ENCODE results near the gene MAP7D2.

MAP7D2 gene

DNA sequence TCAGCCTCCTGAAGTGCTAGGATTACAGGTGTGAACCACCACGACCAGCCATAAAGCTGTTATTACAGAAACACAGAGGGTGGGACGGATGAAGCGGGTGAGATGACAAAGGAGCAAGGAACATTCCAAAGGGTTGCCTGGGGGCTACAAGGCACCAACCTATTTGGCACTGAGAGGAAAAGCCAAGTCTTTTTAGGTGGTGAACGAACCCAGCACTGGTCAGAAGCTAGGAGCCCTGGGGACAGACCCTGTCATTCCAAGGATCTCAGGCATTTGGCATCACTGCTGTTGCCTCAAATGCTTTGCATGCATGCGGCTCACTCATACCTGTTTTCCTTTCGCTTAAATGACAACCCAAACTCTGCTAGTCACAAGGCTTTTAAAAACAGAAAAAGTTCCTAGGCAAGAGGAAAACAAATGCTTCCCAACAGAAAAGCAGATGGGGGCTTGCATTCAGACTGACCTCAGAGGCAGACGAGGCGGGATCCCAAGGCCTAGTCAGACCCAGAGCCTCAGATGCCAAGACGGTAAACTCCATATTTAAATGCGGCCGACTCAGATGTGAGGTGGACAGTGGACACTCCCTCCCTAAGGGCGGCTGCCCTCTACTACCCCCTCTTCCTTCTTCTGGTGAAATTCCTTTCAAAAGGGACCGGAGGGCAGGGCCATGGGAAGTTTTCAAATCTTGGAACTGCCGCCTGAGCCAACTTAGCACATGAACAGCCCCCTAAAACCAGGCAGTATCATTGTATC, 4.5 kb downstream of the MAP7D2 start:
- DNase-seq, result no peak

DNA sequence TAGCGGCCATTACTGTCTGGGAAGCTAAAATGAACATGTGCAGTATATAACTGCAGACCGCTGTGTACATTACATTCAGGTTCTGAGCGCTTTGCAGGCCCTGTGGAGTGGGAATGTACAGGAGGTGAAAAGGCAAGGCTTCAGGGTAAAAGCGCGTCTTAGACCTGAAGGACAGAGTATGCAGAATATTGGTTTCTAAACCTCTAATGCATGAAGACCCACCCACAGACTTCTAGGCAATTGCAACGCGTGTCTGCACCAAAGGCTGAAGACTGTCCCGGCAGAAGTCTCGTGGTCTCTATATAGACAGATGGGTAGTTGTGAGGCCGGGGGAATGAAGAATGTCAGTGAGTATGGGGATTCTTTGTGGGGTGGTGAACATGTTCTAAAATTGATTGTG, 5.4 kb downstream of the MAP7D2 start:
- DNase-seq, result no peak

GRCh38 chrX:20101934-20102581, 14.6 kb downstream of the MAP7D2 start:
- DNase-seq, result no peak

- DNase-seq, result no peak
Measured at GRCh38 chrX:20091499-20091898, 25.2 kb downstream of the MAP7D2 start.

- DNase-seq, result no peak
Measured at GRCh38 chrX:20089845-20090244, 26.9 kb downstream of the MAP7D2 start.

DNA sequence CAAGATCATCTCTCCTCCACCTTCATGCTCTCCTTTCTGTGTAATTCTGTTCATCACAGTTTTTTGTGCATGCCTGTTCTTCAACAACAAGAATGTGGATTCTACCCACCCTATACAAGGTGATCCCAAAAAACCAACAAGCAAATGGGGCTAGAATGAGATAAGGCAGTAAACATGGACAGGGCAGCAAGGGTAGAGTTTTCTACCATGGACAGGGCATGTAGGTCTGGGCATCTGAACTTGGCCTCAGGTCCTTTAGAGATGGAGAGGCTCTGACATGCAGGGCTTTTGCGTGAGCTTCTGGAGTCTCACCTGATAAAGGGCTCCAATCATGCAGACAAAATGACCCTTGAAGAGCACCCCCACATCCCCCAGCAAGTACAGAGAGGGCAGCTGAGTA, 36.4 kb downstream of the MAP7D2 start:
- no peak for DNase-seq

DNA sequence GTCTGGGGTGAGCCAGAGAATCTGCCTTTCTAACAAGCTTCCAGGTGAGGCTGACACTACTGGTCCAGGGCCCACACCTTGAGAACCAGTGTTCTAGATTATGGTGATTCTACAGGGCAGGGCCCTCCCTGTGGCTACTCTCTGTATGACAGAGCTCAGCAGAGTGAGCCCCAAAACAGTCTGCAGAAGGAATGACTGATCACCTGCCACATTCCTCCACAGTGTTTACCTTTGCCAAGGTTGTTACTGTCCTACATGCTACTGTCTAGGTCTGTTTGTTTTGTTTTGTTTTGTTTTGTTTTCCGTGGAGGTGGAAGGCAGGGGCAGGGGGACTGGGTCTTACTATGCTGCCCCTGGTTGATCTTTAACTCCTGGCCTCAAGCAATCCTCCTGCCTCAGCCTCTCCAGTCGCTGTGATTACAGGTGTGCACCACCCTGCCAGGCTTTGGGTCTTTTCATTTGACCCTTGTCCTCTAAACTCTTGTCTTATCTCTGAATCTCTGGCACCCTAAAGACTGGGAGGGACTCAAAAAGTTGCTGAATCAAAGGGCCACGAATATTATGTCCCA, 45.1 kb downstream of the MAP7D2 start:
- DNase-seq, result no peak

DNA sequence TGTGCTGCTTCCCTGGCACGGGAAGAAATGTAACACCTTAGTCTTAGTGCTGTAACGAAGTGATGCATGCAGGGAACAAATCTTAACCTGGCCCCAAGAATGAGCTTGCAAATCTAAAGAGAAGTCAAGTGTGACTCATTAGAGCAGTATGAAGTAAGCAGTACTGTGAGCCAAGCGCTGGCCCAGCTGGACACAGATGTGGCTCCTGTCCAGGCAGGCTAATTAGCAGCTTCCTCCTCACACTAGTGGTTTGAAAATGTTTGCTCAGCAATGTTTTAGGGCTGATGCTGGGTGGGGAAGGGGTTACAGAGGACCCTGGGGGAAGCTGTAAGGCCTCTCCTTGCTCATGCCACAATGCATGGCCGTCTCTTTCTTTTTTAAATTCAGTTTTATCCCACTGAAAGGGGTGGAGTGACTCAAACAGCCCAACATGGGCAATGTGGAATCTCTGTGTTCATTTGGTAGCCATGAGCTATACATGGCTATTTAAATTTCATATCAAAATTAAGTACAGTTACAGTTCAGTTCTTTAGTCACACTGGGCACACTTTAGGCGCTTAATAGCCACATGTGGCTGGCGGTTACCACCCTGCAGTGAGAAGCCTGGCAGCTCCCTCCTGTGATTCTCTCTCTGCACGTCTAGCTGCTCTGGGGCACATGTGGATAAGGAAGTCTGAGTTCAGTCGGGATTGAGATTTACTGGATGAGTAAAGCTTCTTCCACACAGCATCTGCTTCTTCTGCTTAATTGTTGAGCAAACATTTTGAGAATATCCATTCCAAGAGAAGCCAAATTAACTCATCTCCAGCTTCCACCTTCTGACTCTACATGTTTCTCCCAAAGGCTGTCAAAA, 48.8 kb downstream of the MAP7D2 start:
- no peak for DNase-seq

- no peak for DNase-seq
Measured at GRCh38 chrX:20066968-20067708, 49.6 kb downstream of the MAP7D2 start.

DNA sequence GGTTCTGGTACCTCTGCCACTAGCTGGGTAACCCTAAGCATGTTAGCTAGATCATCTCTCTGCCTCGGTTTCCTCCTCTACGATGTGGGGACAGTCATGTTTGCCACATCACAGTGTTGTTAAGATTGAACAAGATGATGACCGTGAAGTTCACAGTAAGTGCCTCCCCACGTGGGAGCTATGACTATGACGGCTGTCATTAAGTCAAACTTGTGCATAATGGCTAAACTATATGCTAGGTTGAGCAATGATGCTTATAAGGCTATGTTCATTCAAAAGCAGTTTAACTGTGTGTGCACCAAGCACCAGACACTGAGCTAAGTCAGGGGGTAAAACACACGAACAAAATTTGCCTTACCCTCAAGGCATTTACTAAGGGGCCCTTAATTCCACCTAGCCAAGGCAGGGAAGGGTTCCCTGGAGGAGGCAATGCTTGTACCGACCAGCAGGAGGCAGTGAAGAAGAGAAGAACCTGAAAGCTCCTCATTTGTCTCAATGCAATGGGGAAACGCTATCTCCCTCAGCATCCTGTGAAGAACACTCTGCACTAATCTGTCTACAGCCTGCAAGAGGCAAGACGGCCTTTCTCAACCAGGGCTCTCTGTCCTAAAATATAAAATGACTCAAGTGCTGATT, 52.9 kb downstream of the MAP7D2 start:
- DNase-seq, result no peak

GRCh38 chrX:20063153-20063552, 53.6 kb downstream of the MAP7D2 start:
- no peak for DNase-seq

GRCh38 chrX:20061855-20062254, 54.9 kb downstream of the MAP7D2 start:
- peak; percentile 34 for DNase-seq

DNA sequence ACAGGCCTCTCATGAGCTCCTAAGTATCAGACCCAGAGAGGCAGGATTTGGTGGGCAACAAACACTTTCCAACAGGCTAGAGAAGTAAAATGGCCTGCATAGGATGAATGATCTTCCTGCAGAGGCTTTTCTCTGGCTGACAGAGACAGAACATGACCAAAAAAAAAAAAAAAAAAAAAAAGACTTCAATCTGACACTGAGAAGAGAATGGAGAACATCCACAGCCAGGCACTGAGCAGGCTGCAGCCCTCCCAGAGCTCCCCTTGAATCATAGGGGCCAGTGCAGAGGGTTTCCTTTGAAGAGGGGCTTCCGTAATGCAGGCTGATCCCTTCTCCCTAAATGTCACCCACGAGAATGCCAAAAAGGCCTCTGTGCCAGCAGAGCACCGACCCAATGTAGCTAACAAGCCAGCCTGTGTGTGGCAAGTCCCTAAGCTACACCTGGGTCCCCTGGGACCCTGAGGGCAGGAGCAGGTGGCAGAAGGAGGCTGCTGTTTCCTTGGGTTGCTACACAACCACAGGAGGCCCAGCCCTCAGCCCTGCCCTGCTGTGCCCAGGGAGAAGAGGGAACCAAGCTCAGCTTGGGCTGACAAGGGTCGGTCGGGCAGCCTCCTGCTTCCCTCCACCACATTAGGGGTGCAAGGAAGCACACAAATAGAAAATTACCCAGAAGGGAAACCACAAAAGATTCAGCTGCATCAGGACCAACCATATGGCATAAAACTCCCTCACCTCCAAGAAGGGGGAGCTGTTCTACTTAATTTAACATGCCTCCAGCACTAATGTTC, 55.6 kb downstream of the MAP7D2 start:
- peak; percentile 44 for DNase-seq

DNA sequence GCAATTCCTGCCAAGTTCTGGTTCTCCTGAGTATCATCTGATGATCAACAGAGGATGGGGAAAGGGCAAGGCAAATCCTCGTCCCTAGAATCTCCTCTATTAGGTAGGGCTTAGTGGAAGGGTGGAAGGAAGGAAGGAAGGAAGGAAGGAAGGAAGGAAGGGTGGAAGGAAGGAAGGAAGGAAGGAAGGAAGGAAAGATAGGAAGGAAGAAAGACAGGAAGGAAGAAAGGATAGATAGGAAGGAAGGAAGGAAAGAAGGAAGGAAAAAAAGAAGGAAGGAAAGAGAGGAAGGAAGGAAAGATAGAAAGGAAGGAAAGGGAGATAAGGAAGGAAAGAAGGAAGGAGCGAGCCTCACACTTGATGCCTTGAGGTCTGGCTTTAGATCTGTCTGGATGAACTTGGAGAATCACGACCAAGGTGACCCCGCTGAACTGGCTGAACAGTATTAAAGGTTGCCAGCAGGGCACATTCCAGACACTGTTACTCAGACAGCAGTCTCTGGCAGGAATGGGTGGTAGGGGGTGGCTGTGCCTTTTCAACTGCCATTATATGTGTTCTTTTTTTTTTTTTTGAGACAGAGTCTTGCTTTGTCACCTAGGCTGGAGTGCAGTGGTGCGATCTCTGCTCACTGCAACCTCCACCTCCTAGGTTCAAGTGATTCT, 57.1 kb downstream of the MAP7D2 start:
- DNase-seq, result no peak

DNA sequence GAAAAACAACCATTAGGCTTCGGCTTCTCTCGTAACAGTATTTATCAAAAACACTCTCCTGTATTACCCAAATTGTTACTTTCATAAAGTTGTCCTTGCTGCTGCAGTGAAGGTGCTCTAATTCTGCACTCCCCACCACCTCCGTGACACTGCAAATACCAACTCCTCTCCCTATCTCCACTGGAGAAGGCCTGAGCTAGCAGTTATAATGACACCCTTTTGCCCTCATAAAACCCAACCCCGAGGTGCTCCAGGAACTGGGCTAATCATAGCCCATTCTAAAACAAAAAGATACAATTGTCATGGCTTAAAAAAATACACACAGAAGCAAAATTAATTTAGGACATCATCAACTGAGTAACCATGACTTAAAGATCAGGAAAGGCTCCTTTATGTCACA, 59.2 kb downstream of the MAP7D2 start:
- no peak for DNase-seq

DNA sequence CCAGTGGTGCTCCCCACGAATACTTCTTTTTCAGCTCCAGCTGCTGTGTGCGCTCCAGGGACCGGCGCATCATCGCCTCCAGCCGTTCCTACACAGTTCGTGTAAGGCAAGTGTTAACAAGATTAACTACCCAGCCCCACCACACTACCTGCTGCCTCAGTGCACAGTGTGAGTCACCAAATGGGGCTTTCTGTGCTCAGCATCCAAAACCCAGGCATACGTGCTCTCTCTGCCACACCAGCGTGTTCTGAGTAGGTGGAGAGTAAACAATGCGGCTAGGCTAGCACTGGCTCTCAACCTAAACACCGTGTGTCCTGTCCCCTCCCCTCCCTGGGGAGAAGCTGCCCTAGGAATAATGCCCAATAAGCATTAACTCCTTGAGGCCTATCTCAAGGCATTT, 60.0 kb downstream of the MAP7D2 start:
- peak; percentile 18 for DNase-seq

GRCh38 chrX:20053537-20053936, 63.2 kb downstream of the MAP7D2 start:
- DNase-seq, result no peak

DNA sequence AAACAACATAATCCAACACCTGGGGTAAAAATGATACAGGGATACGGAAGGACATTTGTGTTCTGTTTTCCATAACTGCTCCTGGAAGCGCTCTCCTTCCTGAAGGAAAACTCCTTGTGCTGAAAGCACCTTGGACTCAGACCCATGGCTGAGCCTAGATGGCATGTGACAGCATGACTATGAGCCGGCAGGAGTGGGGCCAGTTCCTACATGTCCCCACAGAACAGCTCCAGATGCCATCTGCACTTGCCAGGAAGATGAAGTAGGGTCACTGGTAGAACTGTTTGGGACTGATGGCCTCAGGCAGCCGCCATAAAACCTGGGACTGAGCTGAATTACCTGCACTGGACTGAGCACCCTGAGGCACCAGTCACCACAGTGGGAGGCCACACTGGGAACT, 69.8 kb downstream of the MAP7D2 start:
- peak; percentile 39 for DNase-seq

- DNase-seq, result peak; percentile 48
Measured at GRCh38 chrX:20046223-20046622, 70.5 kb downstream of the MAP7D2 start.

DNA sequence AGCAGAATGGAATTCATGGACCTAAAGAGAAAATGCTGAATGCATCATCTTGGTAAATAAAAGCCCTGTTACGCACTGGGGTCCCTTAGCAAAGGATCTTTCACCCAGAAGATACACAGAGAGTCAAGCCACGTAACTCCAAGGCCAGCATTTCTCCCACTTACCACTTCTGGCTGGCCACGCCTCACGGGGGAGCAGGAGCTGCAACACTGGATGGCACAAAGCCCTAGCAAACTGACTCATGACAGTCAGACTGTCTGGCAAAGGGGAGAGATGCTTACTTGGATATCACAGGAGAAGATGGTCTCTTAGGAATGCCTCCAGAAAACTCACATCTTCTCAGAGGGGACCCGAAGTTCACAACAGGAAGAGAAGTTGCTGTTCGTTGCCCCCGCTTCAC, 74.5 kb downstream of the MAP7D2 start:
- no peak for DNase-seq

DNA sequence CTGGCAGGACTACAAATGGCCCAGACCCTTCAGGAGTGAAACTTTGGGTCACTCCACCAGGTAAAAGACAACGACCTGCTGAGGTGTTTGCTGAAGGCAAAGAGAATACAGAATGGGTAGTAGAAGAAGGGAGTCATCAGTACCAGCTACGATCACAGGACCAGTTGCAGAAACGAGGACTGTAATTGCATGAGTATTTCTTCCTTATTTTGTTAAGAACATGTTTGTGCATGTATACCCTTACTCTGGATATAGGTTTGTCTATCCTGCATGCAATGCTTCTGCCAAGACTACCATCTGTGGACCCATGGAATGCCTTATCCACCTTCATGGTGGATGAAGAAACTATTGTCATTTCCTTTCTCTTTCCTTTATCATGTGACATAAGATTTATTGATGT, 77.7 kb downstream of the MAP7D2 start:
- DNase-seq, result no peak

All from NCI-H1694 treated with DMSO at 0.1 percent for 48 hours (cell line).